Right ventricle myocardium inferior (tissue), 1 donor: ENCODE data around the gene RNF39. TPM values are rescaled to one million over a fixed set of nuclear protein-coding genes. Genes with fewer than 3 reads are reported as not detected.
"Not testable (repeated sequence)": the region's sequence is repeated elsewhere in the genome, so short reads cannot be mapped to it uniquely, and the experiment has no call there.

Source experiments
- ATAC-seq: fragments of 200-7000 bp; cut with Tn5 transposase; one replicate; pipeline ENCODE4 v1.9.1; 2020; ENCODE audit warnings: mild to moderate bottlenecking, moderate library complexity
- DNase-seq: peaks from one replicate; pipeline ENCODE4 v3.0.0; 2021; ENCODE audit errors: missing footprints
- intact Hi-C: fragments of 100-400 bp; cut with DNase I; formaldehyde crosslinking; loops from one replicate; pipeline ENCODE4 v1.11.0; 2022
- long read RNA-seq: library from polyadenylated mRNA; unstranded; transcript quantifications from one replicate; pipeline ENCODE4 v2.0.0, GENCODE V29; 2021
- total RNA-seq: library from RNA; stranded (reverse); fragmentation: NEBNext Ultra II Directional; extraction: Animal tissue kit (Norgen Biotek cat#: 25700); gene quantifications from one replicate; pipeline ENCODE4 v1.2.1, GENCODE V29; 2021
- donor health status: DM: no; HTN: yes; CAD: no; lungs with severe emphysema.

The RNF39 gene, protein sequence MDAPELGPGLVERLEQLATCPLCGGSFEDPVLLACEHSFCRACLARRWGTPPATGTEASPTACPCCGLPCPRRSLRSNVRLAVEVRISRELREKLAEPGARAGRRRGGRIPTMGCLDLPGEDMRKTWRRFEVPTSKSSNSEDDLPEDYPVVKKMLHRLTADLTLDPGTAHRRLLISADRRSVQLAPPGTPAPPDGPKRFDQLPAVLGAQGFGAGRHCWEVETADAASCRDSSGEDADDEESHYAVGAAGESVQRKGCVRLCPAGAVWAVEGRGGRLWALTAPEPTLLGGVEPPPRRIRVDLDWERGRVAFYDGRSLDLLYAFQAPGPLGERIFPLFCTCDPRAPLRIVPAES
- total RNA-seq = not detected
- long read RNA-seq = 0 reads

- peak; percentile 64 for DNase-seq
- no peak for ATAC-seq
- intact Hi-C loops = no loop called here
These were observed at the start of gene RNF39 for GRCh38 chr6:30075094-30075789. Gene RNF39 (minus strand): TSS chr6:30075769. CDS start chr6:30075585, 184 bp downstream.

DNA sequence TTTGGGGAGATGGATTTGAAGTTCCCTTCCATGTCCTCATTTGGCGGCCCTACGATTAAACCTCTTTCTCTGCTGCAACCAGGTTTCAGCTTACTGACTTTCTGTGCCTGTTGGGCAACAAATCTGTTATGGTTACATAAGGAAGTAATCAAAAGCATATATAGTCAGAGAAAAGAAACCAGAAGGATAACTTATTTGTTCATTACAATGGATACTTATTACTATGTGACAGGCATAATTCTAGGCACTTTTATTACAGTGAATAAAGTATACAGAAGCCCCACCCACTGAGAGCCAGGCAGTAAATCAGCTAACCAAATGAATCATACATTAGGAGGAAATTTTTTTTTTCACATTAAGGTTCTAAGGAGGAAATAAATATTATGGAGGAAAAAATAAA, 46.9 kb upstream of the RNF39 start:
- DNase-seq (no peak), ATAC-seq (no peak)
- intact Hi-C loops = no loop called here

- DNase-seq = no peak
- ATAC-seq = no peak
- intact Hi-C loops = no loop called here
These were observed 46.1 kb upstream of the RNF39 start for GRCh38 chr6:30121446-30122366.

DNA sequence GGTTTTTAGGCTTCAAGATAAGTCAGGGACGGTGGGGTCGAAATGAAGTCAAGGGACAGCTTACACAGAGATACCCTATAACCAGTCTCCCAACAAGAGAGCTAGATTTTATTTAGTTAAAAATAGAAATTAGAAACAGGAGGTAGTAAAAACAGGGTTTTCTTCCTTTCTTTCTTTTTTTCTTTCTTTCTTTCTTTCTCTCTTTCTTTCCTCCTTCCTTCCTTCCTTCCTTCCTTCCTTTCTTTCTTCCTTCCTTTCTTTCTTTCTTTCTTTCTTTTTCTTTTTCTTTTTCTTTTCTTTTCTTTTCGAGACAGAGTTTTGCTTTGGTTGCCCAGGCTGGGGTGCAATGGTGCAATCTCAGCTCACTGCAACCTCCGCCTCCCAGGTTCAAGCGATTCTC, 43.1 kb upstream of the RNF39 start:
- DNase-seq, ATAC-seq, intact Hi-C loops: not testable (repeated sequence)

DNA sequence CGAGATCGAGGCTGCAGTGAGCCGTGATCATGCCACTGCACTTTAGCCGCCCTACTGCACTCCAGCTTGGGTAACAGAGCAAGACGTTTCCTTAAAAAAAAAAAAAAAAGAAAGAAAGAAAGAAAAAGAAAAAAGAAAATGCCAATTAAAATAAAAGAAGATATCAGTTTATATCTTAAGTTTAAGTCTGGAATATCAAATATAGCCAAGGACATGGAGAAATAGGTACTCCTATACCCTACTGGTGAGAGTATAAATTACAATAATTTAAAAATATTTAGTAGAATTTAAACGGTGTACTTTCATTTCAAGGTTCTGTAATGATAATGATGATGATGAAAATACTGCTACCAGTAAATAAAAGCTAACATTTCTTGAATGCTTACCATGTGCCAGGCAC, 41.2 kb upstream of the RNF39 start:
- ATAC-seq (no peak), DNase-seq (no peak)
- intact Hi-C loops = no loop called here

GRCh38 chr6:30113841-30114240, 38.3 kb upstream of the RNF39 start:
- DNase-seq (no peak), ATAC-seq (no peak)
- intact Hi-C loops = no loop called here

DNA sequence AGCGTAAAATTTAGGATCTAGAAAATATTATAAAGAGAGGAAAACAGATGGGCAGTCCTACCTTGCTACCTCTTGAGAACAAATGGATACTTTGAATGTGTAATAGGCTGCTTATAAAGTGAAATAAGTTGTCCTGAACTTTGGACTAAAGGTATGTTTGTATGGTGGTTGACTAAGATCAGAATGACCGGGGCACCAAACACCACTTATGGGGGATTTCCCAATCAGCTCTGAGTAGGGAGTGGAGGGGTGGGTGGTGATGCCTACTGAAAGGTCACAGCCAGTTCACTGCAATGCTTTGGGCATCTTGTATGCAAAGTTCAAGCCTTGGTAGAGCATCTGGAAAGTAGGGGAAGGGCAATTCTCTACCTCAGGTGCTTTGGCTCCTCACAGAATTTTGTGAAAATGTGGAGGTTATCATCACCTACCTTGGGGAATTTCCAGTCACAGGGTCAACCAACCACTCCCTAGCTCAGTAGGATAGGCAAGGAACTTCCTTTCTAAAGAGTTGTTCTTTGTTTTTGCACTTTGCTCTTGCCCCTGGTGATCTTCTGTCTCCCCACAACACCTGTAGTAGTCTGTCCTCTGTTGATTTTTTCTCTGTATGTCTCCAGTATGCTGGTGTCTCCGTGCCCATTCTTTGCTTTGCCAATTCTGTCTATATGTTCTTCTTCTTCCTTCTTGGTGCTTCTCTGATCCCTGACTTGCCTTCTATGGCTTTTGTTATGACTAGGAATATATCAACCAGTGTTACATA, 37.6 kb upstream of the RNF39 start, which contains the start of gene TRIM31:
Gene TRIM31, minus strand, starts transcription at position 88 of the 757 bp plus-strand sequence. CDS start 285 bp downstream, outside the sequence.
- no peak for ATAC-seq
- DNase-seq = no peak
- intact Hi-C loops = no loop called here

GRCh38 chr6:30112402-30112994, 36.9 kb upstream of the RNF39 start:
- ATAC-seq (no peak), DNase-seq (no peak)
- intact Hi-C loops = no loop called here

GRCh38 chr6:30111266-30111856, 35.8 kb upstream of the RNF39 start:
- intact Hi-C loops = no loop called here
- ATAC-seq (no peak), DNase-seq (no peak)

- ATAC-seq (no peak), DNase-seq (no peak)
- intact Hi-C loops = no loop called here
These were observed 29.1 kb upstream of the RNF39 start for GRCh38 chr6:30104661-30105060.

- DNase-seq (no peak), ATAC-seq (no peak)
- intact Hi-C loops = loop anchor here (1.0 to 2.0 kb wide), 2 partner anchors 27 to 67 kb away; no protein-coding TSS in a partner anchor
These were observed 28.3 kb upstream of the RNF39 start for GRCh38 chr6:30103872-30104179.

DNA sequence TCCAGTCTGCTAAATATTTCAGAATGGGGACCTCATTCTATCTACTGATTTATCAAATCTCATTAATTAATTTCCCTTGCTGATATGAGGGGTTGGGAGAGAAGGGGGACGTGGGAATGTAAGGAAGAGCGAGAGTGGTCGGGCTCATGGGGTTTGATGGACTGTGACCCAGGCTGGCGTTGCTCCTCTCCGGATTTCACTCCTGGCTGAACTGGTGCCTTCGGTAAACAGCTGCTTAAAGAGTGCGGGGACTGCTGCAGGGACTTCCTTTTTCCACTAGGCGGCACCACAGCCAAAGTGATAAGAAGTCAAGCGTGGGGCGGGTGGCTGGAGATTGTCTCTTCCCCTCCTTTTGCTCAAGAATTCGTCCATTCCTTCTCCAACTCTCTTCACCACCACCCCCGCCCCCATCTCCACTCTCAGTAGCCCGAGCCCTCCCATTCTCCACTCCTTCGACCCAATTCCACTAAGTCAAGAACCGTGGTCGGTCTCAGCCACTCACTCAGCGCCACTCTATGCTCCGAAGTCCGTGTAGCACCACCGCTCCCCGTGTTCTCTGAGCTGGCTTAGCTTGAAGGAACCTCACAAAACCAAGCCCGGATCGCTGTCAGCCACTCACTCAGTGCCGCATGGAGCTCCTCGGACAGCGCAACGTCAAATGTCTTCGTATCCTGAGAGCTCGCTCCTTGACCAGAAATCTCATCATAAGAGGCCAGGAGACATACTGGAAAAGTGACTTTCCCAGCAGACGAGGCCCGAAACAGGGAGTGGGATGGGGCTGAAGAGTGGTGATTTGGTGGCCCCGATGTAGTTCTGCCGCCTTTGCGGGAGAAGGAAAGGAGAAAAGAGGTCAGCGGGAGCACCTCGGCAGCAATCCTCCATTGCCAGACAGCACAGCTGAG, 27.7 kb upstream of the RNF39 start:
- ATAC-seq = peak; percentile 88
- intact Hi-C loops = loop anchor here (1.0 to 2.0 kb wide), 2 partner anchors 28 to 68 kb away; no protein-coding TSS in a partner anchor
- peak; percentile 89 for DNase-seq

- intact Hi-C loops = loop anchor here (2.0 kb wide), 1 partner anchor 68 kb away; no protein-coding TSS in a partner anchor
- no peak for DNase-seq
- ATAC-seq = peak; percentile 18
These were observed 26.9 kb upstream of the RNF39 start for GRCh38 chr6:30102414-30102969.

- peak; percentile 96 for DNase-seq
- peak; percentile 96 for ATAC-seq
- intact Hi-C loops = loop anchor here (2.0 kb wide), 2 partner anchors 35 to 69 kb away; partner anchors contain the start of gene PPP1R11
These were observed 26.2 kb upstream of the RNF39 start for GRCh38 chr6:30101444-30102413.
